IMR-90 (cell line): ENCODE results near the gene ZNF692. TPM values are rescaled to one million over a fixed set of nuclear protein-coding genes. Genes with fewer than 3 reads are reported as not detected.

Experiments
- ATAC-seq: fragments of 200-7000 bp; cut with Tn5 transposase; 2 replicates; pipeline ENCODE4 v1.9.1; 2020; ENCODE audit warnings: low read depth, mild to moderate bottlenecking, moderate library complexity
- BruUV-seq: library from RNA; stranded (reverse); fragments of 400-500 nt; replicated peaks from 2 replicates; lab custom pipeline; 2021; lab: Mats Ljungman, UMichigan
- CTCF ChIA-PET: fragments of 300-600 bp; formaldehyde crosslinking; extraction: SDS; loops from one replicate; lab custom pipeline; 2021; ENCODE audit warnings: antibody characterized with exemption; lab: Yijun Ruan, JAX
- POLR2A ChIA-PET: fragments of 300-600 bp; sonication (Branson Sonifier 250); formaldehyde crosslinking; loops from one replicate; lab custom pipeline; 2022; ENCODE audit warnings: antibody characterized with exemption; ENCODE audit not compliant: unreplicated experiment; lab: Charles Lee
- DNase-seq: peaks from one replicate; pipeline ENCODE4 v3.0.0; 2013
- H2AFZ ChIP-seq: replicated peaks from 2 replicates; pipeline ENCODE3; 2013; ENCODE audit warnings: low read length, mild to moderate bottlenecking; ENCODE audit not compliant: poor library complexity
- H2AK5ac ChIP-seq: 2 replicates; pipeline ENCODE4 v1.6.1; 2013; ENCODE audit warnings: low read depth, low read length, inconsistent platforms
- H2AK9ac ChIP-seq: replicated peaks from 2 replicates; pipeline ENCODE3; 2013; ENCODE audit warnings: mild to moderate bottlenecking, low read depth, low read length, moderate library complexity; ENCODE audit not compliant: poor library complexity
- H2BK120ac ChIP-seq: 2 replicates; pipeline ENCODE4 v1.6.1; 2013; ENCODE audit warnings: low read depth, low read length, inconsistent platforms
- H2BK15ac ChIP-seq: 3 replicates; pipeline ENCODE4 v1.6.1; 2013; ENCODE audit warnings: low read depth, low read length, inconsistent platforms
- H2BK20ac ChIP-seq: 2 replicates; pipeline ENCODE4 v1.6.1; 2013; ENCODE audit warnings: low read depth, mild to moderate bottlenecking, inconsistent platforms, low read length, moderate library complexity
- H2BK5ac ChIP-seq: 2 replicates; pipeline ENCODE4 v1.6.1; 2013; ENCODE audit warnings: mild to moderate bottlenecking, low read depth, low read length, inconsistent platforms; ENCODE audit not compliant: poor library complexity, severe bottlenecking
- H3K14ac ChIP-seq: replicated peaks from 2 replicates; pipeline ENCODE4 v1.6.1; 2013; ENCODE audit warnings: low read depth, low read length, inconsistent platforms
- H3K18ac ChIP-seq: 2 replicates; pipeline ENCODE4 v1.6.1; 2013; ENCODE audit warnings: low read depth, low read length, control low read depth
- H3K23ac ChIP-seq: 2 replicates; pipeline ENCODE4 v1.6.1; 2013; ENCODE audit warnings: low read depth, low read length, inconsistent platforms
- H3K27ac ChIP-seq: 2 replicates; pipeline ENCODE4 v1.5.1; 2013; ENCODE audit warnings: mild to moderate bottlenecking, control low read depth, low read length; ENCODE audit not compliant: insufficient read depth
- H3K27me3 ChIP-seq: 2 replicates; pipeline ENCODE4 v1.6.1; 2013; ENCODE audit warnings: low read length; ENCODE audit not compliant: control insufficient read depth, insufficient read depth
- H3K36me3 ChIP-seq: 2 replicates; pipeline ENCODE4 v1.6.1; 2013; ENCODE audit warnings: low read length, mixed read lengths; ENCODE audit not compliant: control insufficient read depth, insufficient read depth
- H3K4ac ChIP-seq: 2 replicates; pipeline ENCODE4 v1.6.1; 2013; ENCODE audit warnings: low read depth, low read length, inconsistent platforms
- H3K4me1 ChIP-seq: 2 replicates; pipeline ENCODE4 v1.6.1; 2013; ENCODE audit warnings: low read length, mixed read lengths; ENCODE audit not compliant: control insufficient read depth, insufficient read depth
- H3K4me2 ChIP-seq: 2 replicates; pipeline ENCODE4 v1.6.1; 2013; ENCODE audit warnings: low read depth, mild to moderate bottlenecking, control low read depth, low read length, moderate library complexity
- H3K4me3 ChIP-seq: 2 replicates; pipeline ENCODE4 v1.5.1; 2013; ENCODE audit warnings: low read depth, mild to moderate bottlenecking, control low read depth, low read length, moderate library complexity; ENCODE audit not compliant: insufficient read depth
- H3K56ac ChIP-seq: 2 replicates; pipeline ENCODE4 v1.6.1; 2013; ENCODE audit warnings: low read length, inconsistent platforms; ENCODE audit not compliant: insufficient read depth; ENCODE audit errors: extremely low read depth
- H3K79me1 ChIP-seq, 2 experiments: 2 replicates each; pipeline ENCODE4 v1.6.1; 2013; ENCODE audit warnings: low read length in 2 of 2, inconsistent platforms in 1 of 2, low read depth in 1 of 2
- H3K9ac ChIP-seq: 2 replicates; pipeline ENCODE4 v1.6.1; 2013; ENCODE audit warnings: low read depth, low read length, control low read depth
- H3K9me1 ChIP-seq: 2 replicates; pipeline ENCODE4 v1.6.1; 2013; ENCODE audit warnings: low read length, inconsistent platforms; ENCODE audit not compliant: insufficient read depth
- H3K9me3 ChIP-seq: 2 replicates; pipeline ENCODE4 v1.6.1; 2013; ENCODE audit warnings: low read length; ENCODE audit not compliant: control insufficient read depth, insufficient read depth
- H4K20me1 ChIP-seq: 2 replicates; pipeline ENCODE4 v1.6.1; 2013; ENCODE audit warnings: low read length, inconsistent platforms; ENCODE audit not compliant: insufficient read depth
- H4K5ac ChIP-seq: 2 replicates; pipeline ENCODE4 v1.6.1; 2013; ENCODE audit warnings: mild to moderate bottlenecking, low read depth, low read length, control low read depth
- H4K8ac ChIP-seq, 2 experiments: 2 replicates each; pipeline ENCODE4 v1.6.1; 2013; ENCODE audit warnings: low read depth in 2 of 2, low read length in 2 of 2, control low read depth in 1 of 2, inconsistent platforms in 1 of 2
- H4K91ac ChIP-seq: 2 replicates; pipeline ENCODE4 v1.6.1; 2013; ENCODE audit warnings: low read depth, low read length, inconsistent platforms; ENCODE audit not compliant: insufficient read depth
- BHLHE40 ChIP-seq: fragments of 150-350 bp; IDR thresholded peaks from 2 replicates; pipeline ENCODE4 v1.6.1; 2016; ENCODE audit warnings: mild to moderate bottlenecking, low read depth, low read length
- CEBPB ChIP-seq: IDR thresholded peaks from 2 replicates; pipeline ENCODE4 v1.6.1; 2012; ENCODE audit warnings: low read depth, low read length, improper control_type of control experiment
- CHD1 ChIP-seq: IDR thresholded peaks from 2 replicates; pipeline ENCODE4 v1.6.1; 2012; ENCODE audit warnings: low read depth, low read length, improper control_type of control experiment
- CTCF ChIP-seq: conservative IDR thresholded peaks from 2 replicates; pipeline ENCODE4 v1.5.1; 2012; ENCODE audit warnings: mild to moderate bottlenecking, low read depth, low read length, improper control_type of control experiment
- ELK1 ChIP-seq: fragments of 150-350 bp; IDR thresholded peaks from 2 replicates; pipeline ENCODE4 v1.6.1; 2016; ENCODE audit warnings: low read depth, mild to moderate bottlenecking, low read length, moderate library complexity, borderline replicate concordance
- FOS ChIP-seq: fragments of 150-350 bp; IDR thresholded peaks from 2 replicates; pipeline ENCODE4 v1.6.1; 2016; ENCODE audit warnings: low read depth, low read length
- MAFK ChIP-seq: IDR thresholded peaks from 2 replicates; pipeline ENCODE4 v1.6.1; 2012; ENCODE audit warnings: low read depth, low read length, improper control_type of control experiment
- MAZ ChIP-seq: IDR thresholded peaks from 2 replicates; pipeline ENCODE4 v1.6.1; 2012; ENCODE audit warnings: low read depth, mild to moderate bottlenecking, low read length, improper control_type of control experiment, moderate library complexity, borderline replicate concordance
- MXI1 ChIP-seq: IDR thresholded peaks from 2 replicates; pipeline ENCODE4 v1.6.1; 2012; ENCODE audit warnings: low read depth, mild to moderate bottlenecking, low read length, moderate library complexity, borderline replicate concordance
- NFE2L2 ChIP-seq: fragments of 150-350 bp; IDR thresholded peaks from 2 replicates; pipeline ENCODE4 v1.6.1; 2016; ENCODE audit warnings: low read depth, mild to moderate bottlenecking, low read length
- POLR2A ChIP-seq: IDR thresholded peaks from 2 replicates; pipeline ENCODE4 v1.6.1; 2012; ENCODE audit warnings: mild to moderate bottlenecking, low read depth, low read length
- RAD21 ChIP-seq: IDR thresholded peaks from 2 replicates; pipeline ENCODE4 v1.6.1; 2012; ENCODE audit warnings: low read length, improper control_type of control experiment
- RCOR1 ChIP-seq: IDR thresholded peaks from 2 replicates; pipeline ENCODE4 v1.6.1; 2012; ENCODE audit warnings: mild to moderate bottlenecking, low read length, improper control_type of control experiment; ENCODE audit not compliant: insufficient replicate concordance
- RFX5 ChIP-seq: IDR thresholded peaks from 2 replicates; pipeline ENCODE4 v1.8.0; 2012; ENCODE audit warnings: low read depth, mild to moderate bottlenecking, low read length, moderate library complexity
- SMC3 ChIP-seq: fragments of 150-350 bp; IDR thresholded peaks from 2 replicates; pipeline ENCODE4 v1.6.1; 2016; ENCODE audit warnings: low read depth, mild to moderate bottlenecking, antibody characterized with exemption, low read length, moderate library complexity
- USF2 ChIP-seq: fragments of 150-350 bp; IDR thresholded peaks from 2 replicates; pipeline ENCODE4 v1.6.1; 2017; ENCODE audit warnings: mild to moderate bottlenecking, antibody characterized with exemption, low read length, low read depth
- WGBS, 2 experiments: methylation state at CpG; one replicate each; pipeline versions ENCODE4 v1.1.5 to v1.1.7; 2013; ENCODE audit warnings: missing lambda C conversion rate in 2 of 2; ENCODE audit not compliant: insufficient read length in 1 of 2; ENCODE audit errors: extremely low coverage in 2 of 2; 5-methylcytosine and 5-hydroxymethylcytosine counted together
- dilution Hi-C: fragments of 300-500 bp; cut with HindIII; formaldehyde crosslinking; loops from one replicate; pipeline ENCODE4 v1.14.3; 2018; ENCODE audit warnings: low sequenced_read_pairs; ENCODE audit not compliant: unreplicated experiment
- in situ Hi-C: fragments of 300-500 bp; cut with MboI; formaldehyde crosslinking; loops from 3 replicates; pipeline ENCODE4 v1.14.3; 2019; ENCODE audit warnings: low sequenced_read_pairs, inconsistent platforms, mixed read lengths
- intact Hi-C: fragments of 100-400 bp; cut with micrococcal nuclease; formaldehyde crosslinking; loops from 2 replicates; pipeline ENCODE4 v1.10.0; 2022
- polyA plus RNA-seq, 3 experiments: library from polyadenylated mRNA; depleted of rRNA; stranded (reverse); fragments of >200 nt; gene quantifications; 2 replicates each; pipeline ENCODE4 v1.2.3, GENCODE V29; 2012; ENCODE audit warnings: low replicate concordance in 1 of 3
- total RNA-seq: library from RNA; depleted of rRNA; stranded (reverse); fragments of >200 nt; gene quantifications from 2 replicates; pipeline ENCODE4 v1.2.3, GENCODE V29; 2012

Gene ZNF692
- total and polyA plus RNA-seq, 2 of the 4 experiments (the other 2 are of a cell fraction) = 7.3 to 50.4 TPM

GRCh38 chr1:248825136-248825535 is 33.7 kb downstream of the ZNF692 start:
- peak overlapping the region; percentile 90 for H3K56ac ChIP-seq
- H3K9ac ChIP-seq = peak overlapping the region; percentile 94
- H4K91ac ChIP-seq = peak overlapping the region; percentile 90
- 0% methylated on average over 2 of the region's 10 CpGs; no CpG with 5 or more reads in 1 of the 2 experiments for WGBS, 2 experiments
- H3K4ac ChIP-seq = peak overlapping the region; percentile 96
- dilution Hi-C loops = no loop called here
- BruUV-seq = no TSS peak
- H2BK15ac ChIP-seq = peak overlapping the region; percentile 26; the same call in 2 of the 3 replicates
- no peak for ATAC-seq
- peak overlapping the region; percentile 84 for H3K4me2 ChIP-seq
- peak overlapping the region; percentile 79 for H3K4me3 ChIP-seq
- peak overlapping the region; percentile 72; the same call in 1 of the 2 replicates for H4K5ac ChIP-seq
- POLR2A ChIA-PET = interaction anchor here (0.6 to 1.6 kb wide), 3 partner anchors 11 to 587 kb away, joined by 4 to 12 read pairs (median 5); partner anchors contain the start of gene ZNF672
- in situ Hi-C loops = no loop called here
- peaks cover 24% of the 10 kb centered on the region; the same call in 1 of the 2 replicates for H4K20me1 ChIP-seq
- no peak for DNase-seq
- peak overlapping the region; percentile 94 for H2AK5ac ChIP-seq
- H3K36me3 ChIP-seq = peaks cover 11% of the 10 kb centered on the region
- H3K27me3 ChIP-seq = no peaks in the 10 kb centered on the region
- H3K9me3 ChIP-seq = no peaks in the 10 kb centered on the region
- H2AFZ ChIP-seq = peak overlapping the region; percentile 96
- intact Hi-C loops = no loop called here
- H3K4me1 ChIP-seq = peaks cover 24% of the 10 kb centered on the region
- H2BK20ac ChIP-seq = no peak overlapping the region
- H3K79me1 ChIP-seq = peaks cover 22 to 63% of the 10 kb centered on the region in 2 experiments
- H3K18ac ChIP-seq = no peak overlapping the region; the same call in 1 of the 2 replicates
- H3K9me1 ChIP-seq = peaks cover 26% of the 10 kb centered on the region
- peak overlapping the region; percentile 71 for H2BK120ac ChIP-seq
- peak overlapping the region; percentile 100 for H2AK9ac ChIP-seq
- CTCF ChIA-PET = interaction anchor here (1.1 kb wide), 1 partner anchor 12 kb away, joined by 6 read pairs; the partner anchor contains the start of gene ZNF672
- H3K27ac ChIP-seq = peak overlapping the region; percentile 91
- peak overlapping the region; percentile 66 to 96 for H4K8ac ChIP-seq
- peak overlapping the region; percentile 65 for H3K23ac ChIP-seq
- no peak for TF ChIP-seq POLR2A
- TF ChIP-seq BHLHE40 = no peak
- TF ChIP-seq MAFK = no peak
- no peak for TF ChIP-seq RFX5
- TF ChIP-seq RAD21 = no peak
- TF ChIP-seq CHD1 = no peak
- TF ChIP-seq FOS = no peak
- no peak for TF ChIP-seq CEBPB
- TF ChIP-seq USF2 = no peak
- no peak for TF ChIP-seq CTCF
- no peak for TF ChIP-seq MXI1
- no peak for TF ChIP-seq MAZ
- no peak for TF ChIP-seq NFE2L2
- no peak for TF ChIP-seq ELK1
- no peak for TF ChIP-seq SMC3
- no peak for TF ChIP-seq RCOR1
- H3K14ac ChIP-seq = peak overlapping the region; percentile 93; the same call in 1 of the 2 replicates
- H2BK5ac ChIP-seq = peak overlapping the region; percentile 91
